ENCODE measurements around the gene SLAMF7. TPM values are rescaled to one million over a fixed set of nuclear protein-coding genes. Genes with fewer than 3 reads are reported as not detected.

The SLAMF7 gene
- total RNA-seq, 1 donor from 2014 or later: 4.1 TPM

- no peak for DNase-seq (ENCODE audit: low spot score)
Measured at GRCh38 chr1:160745551-160745950, 6.5 kb downstream of the SLAMF7 start.

DNA sequence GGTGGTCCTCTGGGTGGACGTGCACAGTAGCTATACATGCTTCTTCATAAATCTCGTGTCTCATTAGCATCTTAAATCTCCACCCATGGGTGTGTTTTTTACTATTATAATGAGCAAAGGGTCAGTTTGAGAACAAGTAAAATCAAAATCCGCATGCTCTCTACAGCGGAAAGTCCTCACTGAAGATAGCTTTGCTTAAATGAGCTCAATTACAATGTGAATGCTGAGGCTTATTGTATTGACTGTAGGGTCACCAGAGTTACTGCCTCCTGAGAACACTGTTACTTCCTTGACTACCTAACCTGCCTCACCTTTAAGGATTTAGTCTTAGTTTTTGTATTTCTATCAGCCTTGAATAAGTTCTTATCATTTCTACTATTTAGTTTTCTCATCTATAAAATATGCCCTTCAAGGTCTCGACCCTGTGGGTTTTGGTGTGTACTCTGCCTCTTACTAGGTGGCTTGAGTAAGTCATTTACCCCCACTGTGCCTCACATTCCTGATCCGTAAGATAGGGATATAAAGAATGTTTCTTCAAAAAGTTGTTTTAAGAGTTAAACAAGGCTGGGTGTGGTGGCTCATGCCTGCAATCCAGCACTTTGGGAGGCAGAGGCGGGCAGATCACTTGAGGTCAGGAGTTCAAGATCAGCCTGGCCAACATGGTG lies 7.9 kb downstream of the SLAMF7 start:
- DNase-seq (ENCODE audit: low spot score): no peak

- DNase-seq (ENCODE audit: low spot score): no peak
Measured at GRCh38 chr1:160747717-160748116, 8.7 kb downstream of the SLAMF7 start.

- peak; percentile 24 for DNase-seq (ENCODE audit: low spot score)
Measured at GRCh38 chr1:160748181-160748877, 9.3 kb downstream of the SLAMF7 start.

GRCh38 chr1:160748878-160749269 lies 9.8 kb downstream of the SLAMF7 start:
- no peak for DNase-seq (ENCODE audit: low spot score)

- DNase-seq (ENCODE audit: low spot score): no peak
Measured at GRCh38 chr1:160750608-160751007, 11.6 kb downstream of the SLAMF7 start.

GRCh38 chr1:160752406-160752805 lies 13.4 kb downstream of the SLAMF7 start:
- DNase-seq (ENCODE audit: low spot score): no peak

- DNase-seq (ENCODE audit: low spot score): peak; percentile 51
Measured at GRCh38 chr1:160752924-160753323, 13.9 kb downstream of the SLAMF7 start.

- no peak for DNase-seq (ENCODE audit: low spot score)
Measured at GRCh38 chr1:160753594-160753993, 14.5 kb downstream of the SLAMF7 start.

GRCh38 chr1:160755461-160755860 lies 16.4 kb downstream of the SLAMF7 start:
- no peak for DNase-seq (ENCODE audit: low spot score)

- DNase-seq (ENCODE audit: low spot score): no peak
Measured at GRCh38 chr1:160755911-160756848, 17.1 kb downstream of the SLAMF7 start.

GRCh38 chr1:160756849-160757201 lies 17.8 kb downstream of the SLAMF7 start:
- no peak for DNase-seq (ENCODE audit: low spot score)

DNA sequence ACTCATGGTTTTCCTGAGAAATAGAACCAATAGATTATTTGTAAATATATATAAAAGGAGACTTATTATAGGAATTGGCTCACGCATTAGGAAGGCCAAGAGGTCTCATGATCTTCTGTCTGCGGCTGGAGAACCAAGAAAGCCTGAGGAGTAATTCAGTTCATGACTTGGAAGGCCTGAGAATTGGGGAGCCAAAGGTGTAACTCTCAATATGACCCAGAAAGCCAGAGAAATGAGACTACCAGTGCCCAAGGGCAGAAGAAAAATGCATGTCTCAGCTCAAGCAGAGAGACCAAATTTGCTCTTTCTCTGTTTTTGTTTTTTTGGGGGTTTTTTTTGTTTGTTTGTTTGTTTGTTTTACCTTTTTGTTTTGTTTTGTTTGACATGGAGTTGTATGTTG lies 19.5 kb downstream of the SLAMF7 start:
- DNase-seq (ENCODE audit: low spot score): no peak

DNA sequence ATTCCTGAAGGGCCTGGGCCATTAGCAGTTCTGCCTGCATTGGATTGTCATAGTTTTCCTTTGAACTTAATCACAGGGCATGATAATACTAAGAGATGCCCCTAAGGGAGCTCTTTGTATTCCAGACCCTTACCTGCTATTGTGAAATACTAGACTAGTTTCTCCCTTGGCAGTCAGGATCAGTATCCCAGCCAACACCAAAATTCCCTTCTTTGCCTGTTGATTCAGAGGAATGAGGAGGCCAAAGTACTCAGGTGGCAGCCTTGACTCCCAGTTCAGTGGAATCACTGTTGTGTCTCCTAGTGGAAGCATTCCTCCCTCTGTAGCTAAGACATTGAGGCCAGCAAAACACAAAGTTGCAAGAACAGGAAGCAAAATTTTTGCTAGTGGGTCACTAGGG lies 20.7 kb downstream of the SLAMF7 start:
- no peak for DNase-seq (ENCODE audit: low spot score)

GRCh38 chr1:160761046-160761445 lies 22.0 kb downstream of the SLAMF7 start:
- DNase-seq (ENCODE audit: low spot score): no peak

DNA sequence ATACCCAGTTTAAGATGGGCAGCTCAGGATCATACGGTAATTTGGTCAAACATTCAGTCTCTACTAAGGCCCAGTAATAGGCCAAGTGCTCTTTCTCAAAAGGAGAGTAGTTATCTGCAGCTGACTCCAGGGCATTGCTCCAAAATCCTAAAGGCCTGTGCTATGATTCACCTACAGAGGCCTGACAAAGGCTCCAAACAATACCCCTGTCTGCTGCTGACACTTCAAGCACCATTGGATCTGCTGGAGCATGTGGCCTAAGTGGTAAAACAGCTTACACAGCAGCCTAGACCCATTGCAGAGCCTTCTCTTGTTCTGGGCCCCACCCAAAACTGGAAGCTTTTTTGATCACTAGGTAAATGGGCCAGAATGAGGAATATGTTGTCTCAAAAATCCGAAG lies 22.8 kb downstream of the SLAMF7 start:
- DNase-seq (ENCODE audit: low spot score): no peak

- DNase-seq (ENCODE audit: low spot score): no peak
Measured at GRCh38 chr1:160763993-160764392, 24.9 kb downstream of the SLAMF7 start.

GRCh38 chr1:160767395-160768294 lies 28.6 kb downstream of the SLAMF7 start:
- peak; percentile 23 for DNase-seq (ENCODE audit: low spot score)

- DNase-seq (ENCODE audit: low spot score): peak; percentile 23
Measured at GRCh38 chr1:160768295-160768657, 29.2 kb downstream of the SLAMF7 start.

- no peak for DNase-seq (ENCODE audit: low spot score)
Measured at GRCh38 chr1:160772331-160772730, 33.3 kb downstream of the SLAMF7 start.

DNA sequence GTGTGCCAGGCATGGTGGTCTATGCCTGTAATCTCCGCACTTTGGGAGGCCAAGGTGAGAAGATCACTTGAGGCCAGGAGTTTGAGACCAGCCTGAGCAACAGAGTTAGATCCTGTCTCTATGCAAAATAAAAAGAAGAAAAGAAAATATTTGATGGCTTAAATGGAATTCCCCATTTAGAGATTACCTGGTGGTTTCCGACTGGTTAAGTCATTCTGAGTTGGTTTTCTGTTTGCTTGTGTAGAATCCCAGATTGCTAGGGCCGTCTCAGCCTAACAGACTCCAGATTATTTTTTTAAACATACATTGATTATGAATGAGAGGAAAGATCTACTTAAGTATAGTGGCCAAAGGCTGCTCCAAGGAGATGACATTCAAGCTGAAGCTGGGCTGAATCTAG lies 34.0 kb downstream of the SLAMF7 start:
- DNase-seq (ENCODE audit: low spot score): no peak
